Activated naive CD8-positive, alpha-beta T cell treated with anti-CD3 and anti-CD28 coated beads, Interleukin-2, amount 50 U/mL, for 24 hours (primary cell): ENCODE measurements around the gene S100A5.

Source experiments
- ATAC-seq: fragments of 150-1000 bp; cut with Tn5 transposase; one replicate; pipeline ENCODE4 v1.10.0; 2021
- DNase-seq: peaks from one replicate; pipeline ENCODE4 v3.0.0; 2021
- H3K27ac Mint-ChIP-seq: one replicate; pipeline ENCODE4 v1.8.0; 2021; ENCODE audit warnings: mild to moderate bottlenecking, mixed read lengths
- H3K27me3 Mint-ChIP-seq: one replicate; pipeline ENCODE4 v1.8.0; 2021; ENCODE audit warnings: mixed read lengths
- H3K36me3 Mint-ChIP-seq: one replicate; pipeline ENCODE4 v1.8.0; 2021; ENCODE audit warnings: low read depth, mixed read lengths
- H3K4me1 Mint-ChIP-seq: one replicate; pipeline ENCODE4 v1.8.0; 2021; ENCODE audit warnings: mixed read lengths
- H3K4me3 Mint-ChIP-seq: one replicate; pipeline ENCODE4 v1.8.0; 2021; ENCODE audit warnings: mild to moderate bottlenecking, moderate library complexity, mixed read lengths
- H3K9me3 Mint-ChIP-seq: one replicate; pipeline ENCODE4 v1.8.0; 2021; ENCODE audit warnings: mixed read lengths

S100A5 gene

DNA sequence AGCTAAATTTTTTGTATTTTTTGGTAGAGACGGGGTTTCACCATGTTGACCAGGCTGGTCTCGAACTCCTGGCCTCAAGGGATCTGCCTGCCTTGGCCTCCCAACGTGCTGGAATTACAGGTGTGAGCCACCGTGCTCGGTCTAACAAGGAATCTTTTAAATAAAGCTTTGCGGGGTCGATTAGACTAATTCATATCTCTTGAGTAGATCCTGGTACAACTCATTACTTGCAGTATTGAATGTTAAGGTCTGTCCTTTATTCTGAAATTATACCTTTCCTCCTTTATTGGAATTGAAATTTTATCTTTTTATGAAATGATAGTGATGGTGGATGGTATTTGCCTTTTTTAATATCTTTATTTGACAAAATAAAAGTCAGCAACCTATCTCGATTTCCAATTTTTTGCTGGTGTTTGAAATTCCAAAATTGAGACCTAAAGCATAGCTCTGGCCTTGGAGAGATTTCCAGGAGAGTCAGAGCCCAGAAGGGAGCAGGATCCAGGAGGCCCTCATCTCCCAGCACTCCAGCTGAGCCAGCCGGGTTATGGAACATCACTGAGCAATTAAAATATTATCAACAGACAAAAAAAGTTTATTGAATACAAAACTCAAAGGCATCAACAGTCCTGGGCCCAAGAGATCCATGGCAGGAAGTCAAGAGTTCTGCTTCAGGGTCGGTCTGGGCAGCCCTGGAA, 20.2 kb upstream of the S100A5 start:
- Mint-ChIP-seq H3K4me3 (no peak overlapping the region), H3K9me3 (no peaks in the 10 kb centered on the region), H3K27ac (no peak overlapping the region), H3K27me3 (no peaks in the 10 kb centered on the region), H3K4me1 (peaks cover 12% of the 10 kb centered on the region), H3K36me3 (no peaks in the 10 kb centered on the region)
- no peak for ATAC-seq
- DNase-seq: no peak

DNA sequence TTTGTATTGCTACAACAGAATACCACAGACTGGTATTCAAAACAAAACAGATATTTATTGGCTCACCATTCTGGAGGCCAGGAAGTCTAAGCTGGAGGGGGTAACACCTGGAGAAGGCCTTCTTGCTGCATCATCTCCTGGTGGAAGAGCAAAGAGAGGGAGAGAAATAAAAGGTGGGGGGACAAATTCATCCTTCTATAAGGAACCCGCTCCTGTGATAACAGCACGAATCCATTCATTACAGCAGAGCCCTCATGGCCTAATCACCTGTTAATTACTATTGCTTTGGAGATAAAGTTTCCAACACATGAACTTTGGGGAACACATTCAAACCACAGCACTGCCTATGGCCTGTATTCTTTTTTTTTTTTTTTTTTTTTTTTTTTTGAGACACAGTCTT, 19.5 kb upstream of the S100A5 start:
- H3K27me3 Mint-ChIP-seq: no peaks in the 10 kb centered on the region
- H3K27ac Mint-ChIP-seq: no peak overlapping the region
- no peak overlapping the region for H3K4me3 Mint-ChIP-seq

DNA sequence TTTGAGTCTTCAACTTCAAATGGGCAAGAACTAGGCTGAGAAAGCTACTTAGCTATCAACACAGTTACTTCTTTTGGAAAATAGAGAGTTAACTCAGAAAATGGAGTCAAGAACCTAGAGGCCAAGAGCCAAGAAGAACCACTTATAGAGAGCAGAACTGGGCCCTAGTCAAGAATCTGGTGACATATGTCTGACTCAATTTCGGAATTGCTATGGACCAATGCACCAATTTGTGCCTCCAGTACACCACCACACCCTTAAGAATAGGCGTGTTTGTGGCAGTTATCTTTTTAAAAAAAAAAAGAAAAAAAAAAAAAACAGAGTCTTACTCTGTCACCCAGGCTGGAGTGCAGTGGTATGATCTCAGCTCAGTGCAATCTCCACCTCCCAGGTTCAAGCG, 17.1 kb upstream of the S100A5 start:
- no peak overlapping the region for H3K4me3 Mint-ChIP-seq
- DNase-seq: no peak
- no peaks in the 10 kb centered on the region for H3K4me1 Mint-ChIP-seq
- H3K27me3 Mint-ChIP-seq: no peaks in the 10 kb centered on the region
- H3K27ac Mint-ChIP-seq: no peak overlapping the region
- no peak for ATAC-seq
- no peaks in the 10 kb centered on the region for H3K36me3 Mint-ChIP-seq
- no peaks in the 10 kb centered on the region for H3K9me3 Mint-ChIP-seq

More for the DNA sequence above, 19.5 kb upstream of the S100A5 start:
- no peak for DNase-seq
- no peaks in the 10 kb centered on the region for H3K36me3 Mint-ChIP-seq
- H3K9me3 Mint-ChIP-seq: no peaks in the 10 kb centered on the region
- ATAC-seq: no peak
- H3K4me1 Mint-ChIP-seq: peaks cover 5% of the 10 kb centered on the region

DNA sequence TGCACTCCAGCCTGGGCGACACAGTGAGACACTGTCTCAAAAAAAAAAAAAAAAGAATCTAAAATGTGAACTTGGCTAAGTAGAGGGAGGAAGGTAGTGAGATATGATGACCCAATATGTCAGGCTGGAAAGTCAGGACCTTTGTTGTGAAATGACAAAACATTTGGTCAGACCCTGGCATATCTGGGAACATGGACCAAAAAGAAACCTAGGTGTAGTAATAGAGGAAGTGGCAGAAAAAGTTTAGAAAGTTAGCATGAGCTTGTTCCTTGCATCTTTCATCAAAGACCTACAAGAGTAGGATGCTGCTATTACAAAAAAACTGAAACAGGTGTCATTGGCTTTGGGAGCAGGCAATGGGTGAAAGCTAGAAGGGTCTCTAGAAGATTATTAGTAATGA, 15.6 kb upstream of the S100A5 start:
- DNase-seq: no peak
- Mint-ChIP-seq H3K4me3 (no peak overlapping the region), H3K9me3 (no peaks in the 10 kb centered on the region), H3K36me3 (no peaks in the 10 kb centered on the region), H3K4me1 (no peaks in the 10 kb centered on the region), H3K27me3 (no peaks in the 10 kb centered on the region), H3K27ac (no peak overlapping the region)
- ATAC-seq: no peak

DNA sequence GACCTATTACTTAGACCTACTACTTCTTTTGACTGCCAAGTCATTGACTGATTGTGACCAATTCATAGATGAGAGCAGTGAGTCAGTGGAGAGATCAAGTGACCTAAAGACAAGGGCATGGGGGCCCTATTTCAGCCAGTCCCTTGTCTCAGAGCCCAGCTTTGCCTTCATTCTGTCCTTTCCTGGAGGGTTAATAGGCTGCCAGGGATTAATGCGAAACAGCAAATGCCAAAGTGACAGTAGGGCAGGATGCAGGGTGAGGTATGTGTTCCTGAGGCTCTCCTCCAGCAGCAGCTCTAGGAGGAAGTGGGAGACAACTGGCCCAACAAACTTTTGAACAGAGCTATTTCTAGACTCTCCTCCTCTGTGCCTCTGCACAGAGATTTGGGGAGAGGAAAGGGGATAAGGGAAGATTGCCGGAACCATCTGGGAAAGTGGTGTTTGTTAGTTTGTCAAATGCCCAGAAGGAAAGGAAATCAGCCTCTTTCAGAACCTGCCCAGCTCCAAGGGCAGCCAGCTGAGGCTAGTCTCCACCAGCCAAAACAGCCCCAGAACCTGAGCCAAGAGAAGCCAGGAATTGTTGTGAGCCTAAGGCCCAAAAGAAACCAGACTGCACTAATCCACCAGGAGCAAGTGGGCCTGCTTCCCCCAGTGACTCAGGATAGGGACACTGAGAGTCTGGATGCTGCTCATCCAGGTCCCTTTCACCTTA, 13.3 kb upstream of the S100A5 start:
- no peaks in the 10 kb centered on the region for H3K9me3 Mint-ChIP-seq
- DNase-seq (no peak), ATAC-seq (no peak)
- H3K27ac Mint-ChIP-seq: no peak overlapping the region
- H3K4me3 Mint-ChIP-seq: no peak overlapping the region
- H3K36me3 Mint-ChIP-seq: no peaks in the 10 kb centered on the region
- no peaks in the 10 kb centered on the region for H3K4me1 Mint-ChIP-seq
- no peaks in the 10 kb centered on the region for H3K27me3 Mint-ChIP-seq

DNA sequence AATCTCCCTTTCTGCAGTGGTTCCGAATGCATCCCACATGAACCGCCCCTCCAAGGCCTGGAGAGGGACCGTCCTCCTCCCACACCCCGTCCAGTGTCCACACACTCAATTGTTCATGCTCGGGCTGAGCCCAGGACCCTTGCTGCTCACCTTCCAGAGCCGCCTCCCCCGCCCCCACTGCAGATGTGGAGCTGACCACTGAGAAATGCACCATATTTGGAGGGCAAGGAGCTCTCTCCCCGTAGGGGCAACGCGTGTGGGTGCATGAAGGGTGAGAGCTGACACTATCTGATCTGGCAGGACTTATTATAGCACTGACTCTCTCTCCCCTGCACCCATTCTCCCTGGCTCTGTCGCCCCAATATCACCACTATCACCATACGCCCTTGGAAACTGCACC, 12.4 kb upstream of the S100A5 start:
- Mint-ChIP-seq H3K4me1 (peaks cover 6% of the 10 kb centered on the region), H3K9me3 (no peaks in the 10 kb centered on the region), H3K27me3 (no peaks in the 10 kb centered on the region), H3K36me3 (no peaks in the 10 kb centered on the region), H3K4me3 (no peak overlapping the region), H3K27ac (no peak overlapping the region)
- DNase-seq (no peak), ATAC-seq (no peak)

DNA sequence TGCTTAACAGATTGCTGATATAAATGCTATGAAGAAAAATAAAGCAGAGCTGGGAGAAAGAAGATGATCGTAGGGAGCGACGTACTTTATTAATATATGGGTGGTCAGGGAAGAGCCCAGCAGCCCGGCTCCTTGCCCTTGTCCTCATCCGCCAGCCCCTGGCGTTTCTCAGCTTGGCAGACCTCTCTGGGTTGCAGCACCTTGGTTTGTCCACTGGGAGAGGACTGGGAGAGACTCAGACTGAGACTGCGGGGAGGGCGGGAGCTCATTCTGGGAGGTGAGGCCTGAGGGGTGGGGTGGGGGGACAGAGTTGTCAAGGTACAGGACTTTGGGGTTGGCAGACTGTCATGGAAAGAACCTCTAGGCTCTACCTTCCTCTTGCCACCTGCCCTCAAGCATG, 11.6 kb upstream of the S100A5 start:
- Mint-ChIP-seq H3K4me1 (peaks cover 6% of the 10 kb centered on the region), H3K4me3 (no peak overlapping the region), H3K9me3 (no peaks in the 10 kb centered on the region), H3K27ac (no peak overlapping the region), H3K27me3 (no peaks in the 10 kb centered on the region), H3K36me3 (no peaks in the 10 kb centered on the region)
- ATAC-seq (no peak), DNase-seq (no peak)

DNA sequence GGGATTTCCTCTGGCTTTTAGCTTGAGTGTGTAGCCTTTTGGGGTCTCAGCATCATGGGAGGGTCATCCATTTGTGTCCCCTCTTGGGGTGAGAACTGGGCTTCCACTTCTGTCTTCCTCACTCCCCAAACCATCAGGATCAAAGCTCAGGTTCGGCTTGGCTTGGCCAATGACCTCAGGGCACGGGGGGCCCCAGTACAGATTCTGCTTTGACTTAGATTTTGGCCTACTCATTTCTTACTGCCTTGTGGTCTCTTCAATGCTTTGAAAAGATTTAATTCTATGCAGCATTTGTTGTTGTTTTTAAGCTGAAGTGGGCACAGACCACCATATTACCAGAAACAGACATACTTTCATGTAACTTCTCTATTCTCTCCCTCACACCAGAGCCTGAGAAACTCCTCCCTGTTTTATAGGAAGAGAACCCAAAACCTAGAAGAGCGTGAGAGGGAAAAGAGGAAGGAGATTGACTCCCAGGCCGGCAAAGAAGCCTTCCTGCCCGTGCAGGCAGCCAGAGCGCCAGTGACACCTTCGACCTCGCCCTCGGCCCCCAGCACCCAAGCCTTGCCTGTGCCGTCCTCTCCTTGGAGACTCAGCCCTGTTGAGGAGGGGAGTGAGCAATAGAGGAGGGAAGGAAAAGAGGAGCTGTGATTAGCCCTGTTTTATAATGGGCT, 10.2 kb upstream of the S100A5 start:
- Mint-ChIP-seq H3K27me3 (no peaks in the 10 kb centered on the region), H3K4me3 (no peak overlapping the region), H3K36me3 (no peaks in the 10 kb centered on the region), H3K9me3 (no peaks in the 10 kb centered on the region), H3K27ac (no peak overlapping the region), H3K4me1 (peaks cover 13% of the 10 kb centered on the region)
- ATAC-seq: no peak
- no peak for DNase-seq

DNA sequence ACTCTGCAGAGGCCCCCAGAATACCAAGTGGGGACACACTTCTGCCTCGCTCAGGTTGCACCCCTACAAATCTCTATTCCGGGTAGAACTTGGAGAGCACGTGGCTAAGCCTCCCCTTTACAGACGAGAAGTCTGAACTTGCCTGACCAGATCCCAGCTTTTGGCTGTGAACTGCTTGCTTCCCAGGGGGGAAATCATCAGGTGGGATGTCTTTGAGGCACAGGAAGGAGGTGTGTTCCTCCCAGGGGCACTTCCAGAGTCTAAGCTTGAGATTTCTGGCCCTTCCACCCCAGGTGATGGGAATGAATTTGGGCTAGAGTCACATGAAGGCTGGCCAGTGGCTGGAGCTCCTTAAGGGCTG, 9.6 kb upstream of the S100A5 start:
- Mint-ChIP-seq H3K9me3 (no peaks in the 10 kb centered on the region), H3K4me3 (no peak overlapping the region), H3K4me1 (peaks cover 19% of the 10 kb centered on the region), H3K27me3 (no peaks in the 10 kb centered on the region), H3K36me3 (no peaks in the 10 kb centered on the region), H3K27ac (no peak overlapping the region)
- no peak for DNase-seq
- no peak for ATAC-seq

DNA sequence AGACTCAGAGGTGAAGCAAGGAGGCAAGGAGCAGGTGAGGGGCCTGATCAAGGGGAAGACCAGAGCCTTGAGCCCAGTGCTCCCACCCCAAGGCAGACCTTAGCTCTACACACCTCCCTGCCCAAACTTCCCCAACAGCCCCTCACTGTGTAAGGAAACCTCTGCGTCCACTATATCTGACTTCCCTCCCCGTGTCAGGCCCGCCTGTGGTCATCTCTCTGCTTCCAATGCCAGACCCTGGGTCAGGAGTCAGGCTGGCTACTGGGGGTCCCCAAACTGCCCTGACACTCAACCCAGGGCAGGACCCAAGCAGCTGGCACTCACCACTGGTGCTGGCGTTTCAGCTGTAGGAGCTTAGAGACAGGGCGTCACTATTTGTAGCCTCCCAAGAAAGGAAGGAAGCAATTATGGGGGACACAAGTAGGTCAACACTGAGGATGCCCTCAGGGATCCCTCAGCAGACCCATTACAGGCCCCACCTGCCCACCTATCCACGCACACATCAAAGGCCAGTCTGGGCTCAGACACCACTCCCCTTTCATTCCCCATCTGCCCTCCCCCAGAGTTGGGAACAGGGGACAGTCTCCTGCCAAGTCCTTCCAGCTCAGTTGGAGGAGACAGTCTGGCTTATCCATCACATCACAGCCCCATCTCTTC, 9.1 kb upstream of the S100A5 start:
- no peaks in the 10 kb centered on the region for H3K27me3 Mint-ChIP-seq
- ATAC-seq: no peak
- peaks cover 1% of the 10 kb centered on the region for H3K36me3 Mint-ChIP-seq
- no peaks in the 10 kb centered on the region for H3K9me3 Mint-ChIP-seq
- no peak overlapping the region for H3K4me3 Mint-ChIP-seq
- H3K27ac Mint-ChIP-seq: no peak overlapping the region
- DNase-seq: no peak
- peaks cover 24% of the 10 kb centered on the region for H3K4me1 Mint-ChIP-seq

DNA sequence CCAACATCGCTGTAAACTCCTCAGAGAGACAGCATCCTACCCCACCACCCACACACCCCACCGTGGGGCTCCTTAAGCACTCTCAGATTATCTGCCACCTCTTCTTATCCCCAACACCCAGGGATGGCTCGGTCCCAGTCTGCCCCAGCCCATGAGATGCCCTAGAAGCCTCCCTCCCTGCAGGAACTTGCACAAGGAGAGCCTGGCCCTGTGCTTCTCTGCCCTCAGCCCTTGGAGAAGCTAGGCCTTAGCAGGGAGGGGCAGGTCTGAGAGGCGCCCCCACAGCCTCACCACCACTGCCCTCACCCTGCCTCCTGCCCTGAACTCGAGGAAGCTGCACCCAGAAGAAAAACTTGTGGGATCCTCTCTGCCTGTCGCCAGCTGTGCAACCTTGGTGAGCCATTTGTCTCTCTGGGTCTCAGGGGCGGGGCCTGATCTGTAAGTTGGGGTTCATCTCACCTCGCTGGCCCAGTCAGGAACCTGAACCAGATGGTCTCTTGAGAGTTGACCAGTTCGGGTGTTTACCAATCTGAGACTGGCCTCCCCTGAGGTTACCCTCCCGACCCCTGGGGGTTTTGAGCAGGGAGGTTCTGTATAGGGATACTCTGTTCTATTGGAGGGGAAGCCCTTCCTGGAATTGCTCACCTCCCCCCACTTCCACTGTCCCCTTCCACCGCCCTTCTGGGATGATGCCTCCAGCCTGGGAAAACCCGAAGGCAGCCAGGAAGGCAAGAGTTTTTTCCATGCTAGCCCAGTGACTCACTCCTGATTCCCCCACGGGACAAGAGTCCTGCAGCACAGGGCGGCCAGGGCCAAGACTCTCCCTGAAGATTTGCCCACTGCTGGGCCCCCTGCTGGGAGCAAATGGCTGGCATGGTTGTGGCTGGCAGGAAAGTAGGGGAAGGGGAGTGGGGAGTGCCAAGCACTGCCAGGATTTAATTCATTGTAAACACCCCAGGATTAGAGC, 8.3 kb upstream of the S100A5 start, which contains the start of gene S100A3:
TSS of gene S100A3 (minus strand) at position 537 of the 967 bp plus-strand sequence. CDS start 773 bp downstream, outside the sequence.
- Mint-ChIP-seq H3K27ac (no peak within 1 kb of the TSS), H3K4me3 (no peak within 1 kb of the TSS), H3K27me3 (no peaks in the 10 kb centered on the region), H3K9me3 (no peaks in the 10 kb centered on the region), H3K36me3 (peaks cover 7% of the 10 kb centered on the region), H3K4me1 (peaks cover 33% of the 10 kb centered on the region)
- DNase-seq: no peak
- no peak for ATAC-seq

DNA sequence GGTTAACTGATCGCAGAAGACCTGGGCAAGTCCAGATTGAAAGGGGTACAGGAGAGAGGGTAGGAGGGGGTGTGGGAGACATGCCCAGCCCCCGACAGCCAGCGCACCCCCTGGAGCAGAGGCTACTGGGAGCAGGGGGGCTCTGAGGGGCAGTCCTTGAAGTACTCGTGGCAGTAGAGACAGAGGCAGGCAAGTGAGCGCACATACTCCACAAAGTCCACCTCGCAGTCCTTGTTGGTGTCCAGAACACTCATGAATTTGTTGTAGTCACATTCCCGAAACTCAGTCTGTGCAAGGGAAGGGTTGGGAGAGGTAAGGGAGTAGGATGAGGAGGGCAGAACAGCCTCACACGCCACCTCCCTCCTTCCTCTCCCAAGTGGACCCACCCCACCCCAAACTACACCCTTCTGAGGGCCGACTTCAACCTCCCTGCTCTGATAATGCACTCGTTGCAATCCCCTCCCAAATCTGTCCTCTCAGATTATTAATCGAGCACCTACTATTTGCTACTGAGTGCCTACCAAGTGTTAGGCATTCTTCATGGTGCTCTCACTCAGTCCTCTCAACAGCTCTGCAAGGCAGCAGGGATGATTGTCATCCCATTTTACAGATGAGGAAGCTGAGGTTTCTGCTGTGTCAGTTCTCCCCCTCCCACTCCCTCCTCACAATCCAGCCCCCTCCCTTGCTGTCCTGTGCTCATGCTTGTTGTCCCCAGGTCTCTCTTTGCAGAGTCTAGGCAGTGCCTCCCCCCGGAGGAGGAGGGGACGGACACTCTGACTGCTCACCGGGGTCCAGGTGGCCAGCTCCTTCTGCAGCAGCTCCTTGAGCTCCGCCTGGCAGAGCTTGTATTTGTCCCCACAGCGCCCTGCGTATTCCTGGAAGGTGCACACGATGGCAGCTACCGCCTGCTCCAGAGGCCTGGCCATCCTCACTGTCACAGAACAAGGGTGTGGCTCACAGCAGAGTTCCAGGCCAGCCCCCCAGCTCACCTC, 7.1 kb upstream of the S100A5 start:
- H3K9me3 Mint-ChIP-seq: no peaks in the 10 kb centered on the region
- H3K4me3 Mint-ChIP-seq: no peak overlapping the region
- H3K27ac Mint-ChIP-seq: no peak overlapping the region
- ATAC-seq: no peak
- H3K27me3 Mint-ChIP-seq: no peaks in the 10 kb centered on the region
- H3K36me3 Mint-ChIP-seq: peaks cover 12% of the 10 kb centered on the region
- H3K4me1 Mint-ChIP-seq: peaks cover 45% of the 10 kb centered on the region
- DNase-seq: no peak
